Testis (tissue), 3 donors: Measurements from ENCODE around the gene ATAD3C. TPM values are rescaled to one million over a fixed set of nuclear protein-coding genes. Genes with fewer than 3 reads are reported as not detected.
A peak's percentile ranks its signal among the peaks of the same experiment; 100 is the strongest.

Experiments used
- DNase-seq: peaks from one replicate; pipeline ENCODE4 v3.0.0-alpha.2; 2019
- H3K27ac ChIP-seq, 2 donors: fragments of 200-600 bp; sonication (generic); one replicate each; pipeline ENCODE4 v1.5.1; 2019
- H3K27me3 ChIP-seq: fragments of 200-600 bp; sonication (generic); one replicate; pipeline ENCODE4 v1.5.1; 2019
- H3K36me3 ChIP-seq: fragments of 200-600 bp; sonication (generic); one replicate; pipeline ENCODE4 v1.5.1; 2017; ENCODE audit warnings: low read depth; ENCODE audit errors: missing control alignments
- H3K4me1 ChIP-seq: fragments of 200-600 bp; sonication (generic); one replicate; pipeline ENCODE4 v1.5.1; 2019
- H3K4me3 ChIP-seq, 2 donors: fragments of 200-600 bp; sonication (generic); one replicate each; pipeline ENCODE4 v1.5.1; 2017 to 2019
- H3K9me3 ChIP-seq: fragments of 200-600 bp; sonication (generic); one replicate; pipeline ENCODE4 v1.5.1; 2017
- CTCF ChIP-seq, 3 experiments: fragments of 450-650 bp in 2 of 3; fragments of 200-600 bp in 1 of 3; sonication (generic) in 1 of 3; IDR thresholded peaks; one replicate each; pipeline ENCODE4 v1.5.1; 2016 to 2019; ENCODE audit warnings: antibody characterized with exemption in 3 of 3, mild to moderate bottlenecking in 2 of 3, moderate library complexity in 1 of 3
- POLR2A ChIP-seq: fragments of 450-650 bp; IDR thresholded peaks from one replicate; pipeline ENCODE4 v1.6.1; 2017; ENCODE audit warnings: antibody characterized with exemption, mild to moderate bottlenecking, moderate library complexity
- WGBS, 2 donors: methylation state at CpG; one replicate each; pipeline ENCODE4 v1.1.5; 2018; 5-methylcytosine and 5-hydroxymethylcytosine counted together
- intact Hi-C: fragments of 100-400 bp; cut with DNase I; formaldehyde crosslinking; loops from one replicate; pipeline ENCODE4 v1.15.1; 2023; ENCODE audit warnings: low total_unique reads
- polyA plus RNA-seq: library from polyadenylated mRNA; stranded (reverse); fragments of 350-450 nt; fragmentation: Illumina TruSeq; extraction: RNeasy Lipid Tissue Mini Kit (QIAGEN cat#74804); gene quantifications from one replicate; pipeline ENCODE4 v1.2.3, GENCODE V29; 2014; ENCODE audit warnings: low read depth, low replicate concordance; ENCODE audit not compliant: insufficient read depth
- total RNA-seq, 2 donors: library from RNA; depleted of rRNA; stranded (reverse); fragments of >200 nt; gene quantifications; one replicate each; pipeline ENCODE4 v1.2.3, GENCODE V29; 2016

The ATAD3C gene
- total and polyA plus RNA-seq, 3 donors from 2014 or later = 1.3 to 3.0 (median 1.5) TPM

GRCh38 chr1:1431845-1432273 lies 17.6 kb upstream of the ATAD3C start:
- TF ChIP-seq POLR2A (no peak), CTCF (IDR thresholded peaks at IDR 0.05) (no peak)
- no peak for DNase-seq
- no peaks in the 10 kb centered on the region for H3K27me3 ChIP-seq
- H3K4me1 ChIP-seq = peaks cover 73% of the 10 kb centered on the region
- intact Hi-C loops = no loop called here
- no peak overlapping the region for H3K4me3 ChIP-seq
- WGBS, 2 donors = 21 to 50% methylated on average over 2 to 5 of the region's 5 CpGs
- no peaks in the 10 kb centered on the region for H3K36me3 ChIP-seq
- no peaks in the 10 kb centered on the region for H3K9me3 ChIP-seq
- peak overlapping the region; percentile 88 to 89 for H3K27ac ChIP-seq

DNA sequence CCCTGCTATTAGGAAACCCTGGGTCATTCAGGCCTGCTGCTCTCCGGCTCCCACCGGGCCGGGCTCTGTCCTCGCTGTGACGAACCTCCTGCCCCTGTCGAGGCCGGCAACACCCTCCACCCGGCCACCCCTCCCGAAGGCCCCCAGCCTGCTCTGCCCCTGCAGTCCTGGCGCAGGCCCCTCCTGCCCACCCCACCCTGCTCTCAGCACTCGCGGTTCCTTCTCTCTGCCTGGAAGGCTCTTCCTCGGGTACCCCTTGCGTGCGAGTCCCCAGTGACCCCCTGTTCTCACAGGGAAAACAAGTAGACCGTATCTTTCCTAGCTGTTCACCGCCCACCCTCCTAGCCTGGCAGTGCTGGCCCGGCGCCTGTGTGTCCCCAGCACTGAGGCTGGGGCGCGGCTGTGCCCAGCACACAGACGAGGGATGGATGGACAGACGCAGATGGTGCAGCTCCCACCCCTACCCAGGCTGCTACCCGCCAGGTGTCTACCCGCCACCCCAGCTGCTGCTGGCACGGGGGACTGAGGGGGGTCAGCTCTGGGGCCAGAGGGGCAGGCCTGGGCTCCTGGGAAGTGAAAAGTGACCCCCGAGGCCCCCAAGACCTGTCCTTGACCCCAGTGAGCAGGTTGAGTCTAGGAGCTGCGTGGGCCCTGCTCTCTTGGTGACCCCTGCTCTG lies 17.1 kb upstream of the ATAD3C start:
- Histone ChIP-seq H3K4me3 (no peak overlapping the region), H3K9me3 (no peaks in the 10 kb centered on the region), H3K4me1 (peaks cover 78% of the 10 kb centered on the region), H3K27me3 (no peaks in the 10 kb centered on the region), H3K27ac (peak overlapping the region; percentile 88 to 89), H3K36me3 (no peaks in the 10 kb centered on the region)
- TF ChIP-seq CTCF (IDR thresholded peaks at IDR 0.05) = no peak
- TF ChIP-seq POLR2A = no peak
- WGBS, 2 donors = 38 to 53% methylated on average over 19 to 27 of the region's 28 CpGs
- intact Hi-C loops = no loop called here
- DNase-seq = no peak

- Histone ChIP-seq H3K4me3 (no peak overlapping the region), H3K27ac (peak overlapping the region; percentile 88 to 89), H3K4me1 (peaks cover 78% of the 10 kb centered on the region), H3K9me3 (no peaks in the 10 kb centered on the region), H3K36me3 (no peaks in the 10 kb centered on the region), H3K27me3 (no peaks in the 10 kb centered on the region)
- DNase-seq = peak; percentile 92
- 30 to 54% methylated on average over 19 to 33 of the region's 34 CpGs for WGBS, 2 donors
- intact Hi-C loops = no loop called here
- TF ChIP-seq CTCF (IDR thresholded peaks at IDR 0.05) = no peak
- no peak for TF ChIP-seq POLR2A
Observed at GRCh38 chr1:1432951-1433803, 16.3 kb upstream of the ATAD3C start.

DNA sequence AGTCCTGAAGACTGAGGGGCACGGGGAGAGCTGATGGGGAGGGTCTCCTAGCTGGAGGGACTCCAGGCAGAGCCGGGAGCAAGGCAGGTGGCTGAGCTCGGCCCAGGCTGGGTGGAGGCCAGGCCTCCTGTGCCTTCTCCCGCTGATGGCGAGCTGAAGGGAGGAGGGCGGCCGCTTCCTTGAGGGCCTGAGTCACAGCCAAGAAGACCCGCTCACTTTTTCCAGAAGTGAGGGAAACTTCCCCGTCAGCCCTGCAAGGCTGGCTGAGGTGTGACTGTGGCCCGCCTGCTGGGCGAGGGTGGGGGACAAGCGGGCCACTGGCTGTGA lies 15.7 kb upstream of the ATAD3C start:
- Histone ChIP-seq H3K9me3 (no peaks in the 10 kb centered on the region), H3K36me3 (no peaks in the 10 kb centered on the region), H3K27me3 (no peaks in the 10 kb centered on the region), H3K4me1 (peaks cover 82% of the 10 kb centered on the region), H3K27ac (peak overlapping the region; percentile 88 to 89), H3K4me3 (no peak overlapping the region)
- TF ChIP-seq CTCF (IDR thresholded peaks at IDR 0.05) (no peak), POLR2A (no peak)
- DNase-seq = no peak
- WGBS, 2 donors = 27 to 42% methylated on average over 8 to 12 of the region's 12 CpGs
- intact Hi-C loops = no loop called here
